NCI-H774 (cell line): Measurements from ENCODE around the gene CENPL.
"Not testable (repeated sequence)": the region's sequence is repeated elsewhere in the genome, so short reads cannot be mapped to it uniquely, and the experiment has no call there.

Experiments
- DNase-seq: peaks from one replicate; lab custom pipeline; 2025; lab: John Stamatoyannopoulos, UW

The CENPL gene

GRCh38 chr1:173824315-173825081 is at the start of gene CENPL, which contains the start of gene DARS2:
CENPL (minus strand) TSS chr1:173824883; CDS start chr1:173811299, 13,584 bp downstream.
DARS2 (plus strand) TSS chr1:173824673; CDS start chr1:173825230, 557 bp downstream.
- peak; percentile 98 for DNase-seq

GRCh38 chr1:173871500-173871899 is 46.8 kb upstream of the CENPL start:
- no peak for DNase-seq

- no peak for DNase-seq
These were observed 46.4 kb upstream of the CENPL start for GRCh38 chr1:173871091-173871490.

- DNase-seq: no peak
These were observed 45.8 kb upstream of the CENPL start for GRCh38 chr1:173870252-173871075.

GRCh38 chr1:173869021-173869359 is 44.3 kb upstream of the CENPL start:
- no peak for DNase-seq

GRCh38 chr1:173868266-173869020 is 43.8 kb upstream of the CENPL start, which contains the start of gene ZBTB37:
ZBTB37 (plus strand) TSS chr1:173868380; CDS start chr1:173870226, 1,846 bp downstream.
- DNase-seq: peak; percentile 90

- peak; percentile 99 for DNase-seq
These were observed 43.1 kb upstream of the CENPL start, which contains the start of gene GAS5 for GRCh38 chr1:173867753-173868265. GAS5 (minus strand) TSS chr1:173867989.

- DNase-seq: no peak
These were observed 42.6 kb upstream of the CENPL start for GRCh38 chr1:173867141-173867752.

GRCh38 chr1:173866413-173867115 is 41.9 kb upstream of the CENPL start:
- DNase-seq: no peak

- DNase-seq: no peak
These were observed 40.9 kb upstream of the CENPL start for GRCh38 chr1:173865468-173866164.

GRCh38 chr1:173864179-173864867 is 39.6 kb upstream of the CENPL start:
- DNase-seq: no peak

- no peak for DNase-seq
These were observed 38.8 kb upstream of the CENPL start for GRCh38 chr1:173863224-173864161.

- no peak for DNase-seq
These were observed 38.1 kb upstream of the CENPL start for GRCh38 chr1:173862769-173863223.

GRCh38 chr1:173862146-173862768 is 37.6 kb upstream of the CENPL start:
- not testable (repeated sequence) for DNase-seq

GRCh38 chr1:173861731-173862145 is 37.1 kb upstream of the CENPL start:
- DNase-seq: no peak

- DNase-seq: no peak
These were observed 35.4 kb upstream of the CENPL start for GRCh38 chr1:173860065-173860464.

GRCh38 chr1:173859547-173859946 is 34.9 kb upstream of the CENPL start:
- DNase-seq: not testable (repeated sequence)
